Upper lobe of left lung (tissue), 4 donors: Measurements from ENCODE around the gene EVL.

Experiments used
- CTCF ChIP-seq, 6 experiments: fragments of 450-650 bp in 4 of 6; fragments of 200-600 bp in 2 of 6; sonication (generic) in 2 of 6; IDR thresholded peaks; one replicate each; pipeline ENCODE4 v1.5.1; 2016 to 2019; ENCODE audit warnings: antibody characterized with exemption in 6 of 6
- EP300 ChIP-seq, 4 donors: sonication (generic); formaldehyde crosslinking; IDR thresholded peaks; one replicate each; pipeline ENCODE4 v1.5.1; 2017; ENCODE audit warnings: antibody characterized with exemption in 4 of 4, control low read depth in 2 of 4
- POLR2A ChIP-seq, 4 donors: fragments of 450-650 bp; IDR thresholded peaks; one replicate each; pipeline ENCODE4 v1.5.1; 2016 to 2017; ENCODE audit warnings: antibody characterized with exemption in 4 of 4, mild to moderate bottlenecking in 2 of 4

GRCh38 chr14:100144645-100144995 lies 79.4 kb downstream of the EVL start:
- no peak for TF ChIP-seq CTCF (IDR thresholded peaks at IDR 0.05)
- no peak for TF ChIP-seq POLR2A (IDR thresholded peaks at IDR 0.05)
- TF ChIP-seq EP300 (IDR thresholded peaks at IDR 0.05): no peak
